ENCODE measurements around the gene LYAR. TPM values are rescaled to one million over a fixed set of nuclear protein-coding genes. Genes with fewer than 3 reads are reported as not detected.
A peak's percentile ranks its signal among the peaks of the same experiment; 100 is the strongest.

Gene LYAR
- total and polyA plus RNA-seq, 2 experiments from 2014 or later: 44.0 to 105 TPM

DNA sequence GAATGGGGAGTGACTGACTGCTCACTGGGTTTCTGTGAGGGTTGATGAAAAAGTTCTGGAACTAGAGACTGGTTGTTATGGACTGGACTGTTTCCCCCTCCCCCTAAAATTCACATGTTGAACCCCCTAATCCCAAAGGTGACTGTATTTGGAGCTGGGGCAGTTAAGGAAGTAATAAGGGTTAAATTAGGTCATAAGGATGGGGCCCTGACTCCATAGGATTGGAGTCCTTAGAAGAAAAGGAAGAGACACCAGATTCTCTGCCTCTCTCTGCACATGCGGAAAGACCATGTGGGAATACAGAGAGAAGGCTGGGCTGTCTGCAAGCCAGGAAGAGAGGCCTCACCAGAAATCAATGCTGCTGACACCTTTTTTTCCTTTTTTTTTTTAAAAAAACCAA, 38.3 kb upstream of the LYAR start:
- Mint-ChIP-seq H3K27ac (no peak overlapping the region), H3K4me1 (peaks cover 14% of the 10 kb centered on the region), H3K36me3 (ENCODE audit: low read depth) (no peaks in the 10 kb centered on the region; the same call in 2 of the 3 replicates), H3K27me3 (ENCODE audit: insufficient read depth, low read depth, poor library complexity) (peaks cover 5% of the 10 kb centered on the region), H3K9me3 (no peaks in the 10 kb centered on the region; the same call in 2 of the 3 replicates), H3K4me3 (no peak overlapping the region)
- TF ChIP-seq CREB1 (CRISPR knock-in tag; IDR thresholded peaks at IDR 0.05; ENCODE audit: low read depth) (no peak), CTCF (conservative IDR thresholded peaks at IDR 0.05; ENCODE audit: low read depth in 2 of 2) (no peak), NANOG (IDR thresholded peaks at IDR 0.05; ENCODE audit: borderline replicate concordance) (no peak), STAT1 (IDR thresholded peaks at IDR 0.05; ENCODE audit: unreplicated experiment) (no peak), ZNF114 (CRISPR knock-in tag; IDR thresholded peaks at IDR 0.05) (no peak), ZNF462 (CRISPR knock-in tag; IDR thresholded peaks at IDR 0.05) (no peak), EZH2phosphoT487 (IDR thresholded peaks at IDR 0.05; ENCODE audit: unreplicated experiment) (no peak), EZH2 (IDR thresholded peaks at IDR 0.05; ENCODE audit: low read depth, unreplicated experiment) (no peak)
- DNase-seq (ENCODE audit: low spot score) (no peak), ATAC-seq (no peak)
- H3K36me3 ChIP-seq (ENCODE audit: insufficient read depth): no peaks in the 10 kb centered on the region
- H3K4me3 ChIP-seq: 0 out of 2 replicates have a peak overlapping the region, but pooled peaks have one; percentile 32
- H3K9me2 ChIP-seq (ENCODE audit: insufficient read depth): no peaks in the 10 kb centered on the region
- peak overlapping the region; percentile 94 for H2AFZ ChIP-seq
- 0 out of 2 replicates have a peak overlapping the region, but pooled peaks have one; percentile 57 for H3K4me2 ChIP-seq
- 0 out of 2 replicates have a peak, but pooled peaks cover 4% of the 10 kb centered on the region for H3K4me1 ChIP-seq (ENCODE audit: insufficient read depth)
- no peak overlapping the region for H3K27ac ChIP-seq (ENCODE audit: low read depth)
- no peaks in the 10 kb centered on the region for H3K79me2 ChIP-seq (replicated peaks; ENCODE audit: insufficient read depth)
- H3K27me3 ChIP-seq (ENCODE audit: insufficient read depth): no peaks in the 10 kb centered on the region
- no peaks in the 10 kb centered on the region for H4K20me1 ChIP-seq (replicated peaks; ENCODE audit: insufficient read depth)
- 0 out of 2 replicates have a peak, but pooled peaks cover 3% of the 10 kb centered on the region for H3F3A ChIP-seq (replicated peaks; ENCODE audit: low read depth)

All from GM23338 (cell line).